ENCODE results near the gene PLPP3.
A peak's percentile ranks its signal among the peaks of the same experiment; 100 is the strongest.

The PLPP3 gene

GRCh38 chr1:56547977-56548376, 31.4 kb downstream of the PLPP3 start:
- no peak for DNase-seq (ENCODE audit: low spot score)

GRCh38 chr1:56547473-56547872, 31.9 kb downstream of the PLPP3 start:
- DNase-seq (ENCODE audit: low spot score) = no peak

- DNase-seq (ENCODE audit: low spot score) = no peak
These were observed 33.7 kb downstream of the PLPP3 start for GRCh38 chr1:56545711-56546110.

GRCh38 chr1:56543783-56544612, 35.4 kb downstream of the PLPP3 start:
- DNase-seq (ENCODE audit: low spot score) = no peak

GRCh38 chr1:56542651-56543050, 36.7 kb downstream of the PLPP3 start:
- no peak for DNase-seq (ENCODE audit: low spot score)

GRCh38 chr1:56541408-56541807, 38.0 kb downstream of the PLPP3 start:
- DNase-seq (ENCODE audit: low spot score) = no peak

- DNase-seq (ENCODE audit: low spot score) = no peak
These were observed 38.9 kb downstream of the PLPP3 start for GRCh38 chr1:56540467-56540866.

- no peak for DNase-seq (ENCODE audit: low spot score)
These were observed 39.8 kb downstream of the PLPP3 start for GRCh38 chr1:56539520-56539931.

- no peak for DNase-seq (ENCODE audit: low spot score)
These were observed 40.8 kb downstream of the PLPP3 start for GRCh38 chr1:56538532-56538931.

- no peak for DNase-seq (ENCODE audit: low spot score)
These were observed 41.7 kb downstream of the PLPP3 start for GRCh38 chr1:56537660-56538059.

GRCh38 chr1:56535939-56536338, 43.4 kb downstream of the PLPP3 start:
- no peak for DNase-seq (ENCODE audit: low spot score)

GRCh38 chr1:56535362-56535761, 44.0 kb downstream of the PLPP3 start:
- no peak for DNase-seq (ENCODE audit: low spot score)

GRCh38 chr1:56534130-56534651, 45.2 kb downstream of the PLPP3 start:
- no peak for DNase-seq (ENCODE audit: low spot score)

- no peak for DNase-seq (ENCODE audit: low spot score)
These were observed 45.7 kb downstream of the PLPP3 start for GRCh38 chr1:56533621-56534020.

- no peak for DNase-seq (ENCODE audit: low spot score)
These were observed 46.2 kb downstream of the PLPP3 start for GRCh38 chr1:56533197-56533596.

- DNase-seq (ENCODE audit: low spot score) = no peak
These were observed 47.0 kb downstream of the PLPP3 start for GRCh38 chr1:56532350-56532683.

GRCh38 chr1:56531624-56532349, 47.6 kb downstream of the PLPP3 start:
- DNase-seq (ENCODE audit: low spot score) = no peak

- DNase-seq (ENCODE audit: low spot score) = no peak
These were observed 49.6 kb downstream of the PLPP3 start for GRCh38 chr1:56529801-56530200.

- no peak for DNase-seq (ENCODE audit: low spot score)
These were observed 51.6 kb downstream of the PLPP3 start for GRCh38 chr1:56527548-56528302.

- DNase-seq (ENCODE audit: low spot score) = peak; percentile 74
These were observed 52.7 kb downstream of the PLPP3 start for GRCh38 chr1:56526571-56527174.

GRCh38 chr1:56525489-56526041, 53.8 kb downstream of the PLPP3 start:
- DNase-seq (ENCODE audit: low spot score) = peak; percentile 90

GRCh38 chr1:56524263-56524662, 55.1 kb downstream of the PLPP3 start:
- no peak for DNase-seq (ENCODE audit: low spot score)

Measured in kidney tubule cell (primary cell).